ENCODE results near the gene FBXO21.

- TF ChIP-seq CTCF (IDR thresholded peaks at IDR 0.05) (no peak), POLR2AphosphoS5 (IDR thresholded peaks at IDR 0.05; ENCODE audit: low read depth, low read length) (peak; percentile 80), SIN3A (IDR thresholded peaks at IDR 0.05; ENCODE audit: borderline replicate concordance, insufficient read depth, low read depth, low read length) (0 out of 2 replicates have a peak, but pooled peaks have one; percentile 58), REST (IDR thresholded peaks at IDR 0.05; ENCODE audit: insufficient read depth in 1 of 2, low read depth in 2 of 2, low read length in 1 of 2) (no peak)
Measured at GRCh38 chr12:117190210-117190781, at the start of gene FBXO21.
